TTC549 (cell line): ENCODE data around the gene RPLP2.
A peak's percentile ranks its signal among the peaks of the same experiment; 100 is the strongest.

Experiments
- FAIRE-seq: peaks from 2 replicates; lab custom pipeline; 2012; peaks lifted over from hg19 to GRCh38; lab: Jason Lieb, UNC

Gene RPLP2

DNA sequence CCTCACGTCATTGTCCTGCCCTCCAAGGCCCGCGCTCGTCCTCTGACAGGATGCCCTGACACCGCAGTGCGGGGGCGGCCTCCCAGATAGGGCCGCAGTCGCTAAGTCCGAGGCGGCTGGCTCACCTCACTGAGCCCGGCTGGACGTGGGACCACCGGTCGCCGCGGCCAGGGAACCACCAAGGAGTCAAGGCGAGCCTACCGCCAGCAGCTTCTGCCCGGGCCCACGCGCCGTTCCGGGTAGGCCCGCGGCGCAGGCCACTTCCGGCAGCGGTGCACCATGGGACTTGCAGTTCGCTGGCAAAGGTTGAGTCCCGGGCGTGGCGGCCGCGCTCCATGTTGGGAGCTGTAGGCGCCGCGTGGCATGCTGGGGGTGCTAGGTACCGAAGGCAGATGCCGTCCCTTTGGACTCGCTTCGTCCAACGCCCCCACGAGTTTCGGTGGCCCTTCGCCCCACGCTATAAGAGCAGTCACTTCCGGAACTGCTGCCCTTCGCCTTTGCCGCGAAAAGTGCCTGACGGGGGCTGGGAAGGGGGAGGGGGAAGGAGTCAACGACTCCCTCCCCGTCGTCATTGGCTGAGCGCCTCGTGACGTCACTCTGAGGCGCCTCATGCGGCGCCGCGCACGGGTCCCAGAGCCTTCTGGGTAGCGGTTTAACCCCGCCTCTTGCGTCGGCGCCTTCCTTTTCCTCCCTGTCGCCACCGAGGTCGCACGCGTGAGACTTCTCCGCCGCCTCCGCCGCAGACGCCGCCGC, at the start of gene RPLP2:
TSS of gene RPLP2 (plus strand) at position 681 of the 753 bp plus-strand sequence. CDS start 268 bp downstream, outside the sequence.
- FAIRE-seq: peak; percentile 40

GRCh38 chr11:760236-760635, 49.5 kb upstream of the RPLP2 start:
- FAIRE-seq: no peak

DNA sequence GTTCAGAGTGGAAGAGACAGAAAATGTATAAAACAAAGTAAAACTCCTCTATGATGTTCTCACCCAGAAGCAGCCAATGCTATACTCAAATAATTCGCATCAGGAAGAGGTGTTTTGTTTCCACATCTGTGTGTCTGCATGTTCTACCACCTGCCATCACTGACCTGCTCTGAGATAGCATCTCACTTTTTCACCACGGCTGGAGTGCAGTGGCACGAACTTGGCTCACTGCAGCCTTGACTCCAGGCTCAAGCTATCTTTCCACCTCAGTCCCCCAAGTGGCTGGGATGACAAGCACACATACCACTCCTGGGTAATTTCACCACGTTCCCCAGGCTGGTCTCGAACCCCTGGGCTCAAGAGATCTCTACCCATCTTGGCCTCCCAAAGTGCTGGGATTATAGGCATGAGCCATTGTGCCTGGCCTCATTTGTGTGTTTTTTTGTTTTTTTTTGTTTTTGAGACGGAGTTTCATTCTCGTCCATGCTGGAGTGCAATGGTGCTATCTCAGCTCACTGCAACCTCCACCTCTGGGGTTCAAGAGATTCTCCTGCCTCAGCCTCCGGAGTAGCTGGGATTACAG, 48.1 kb upstream of the RPLP2 start:
- no peak for FAIRE-seq

- FAIRE-seq: no peak
Observed at GRCh38 chr11:762421-763072, 47.2 kb upstream of the RPLP2 start.

DNA sequence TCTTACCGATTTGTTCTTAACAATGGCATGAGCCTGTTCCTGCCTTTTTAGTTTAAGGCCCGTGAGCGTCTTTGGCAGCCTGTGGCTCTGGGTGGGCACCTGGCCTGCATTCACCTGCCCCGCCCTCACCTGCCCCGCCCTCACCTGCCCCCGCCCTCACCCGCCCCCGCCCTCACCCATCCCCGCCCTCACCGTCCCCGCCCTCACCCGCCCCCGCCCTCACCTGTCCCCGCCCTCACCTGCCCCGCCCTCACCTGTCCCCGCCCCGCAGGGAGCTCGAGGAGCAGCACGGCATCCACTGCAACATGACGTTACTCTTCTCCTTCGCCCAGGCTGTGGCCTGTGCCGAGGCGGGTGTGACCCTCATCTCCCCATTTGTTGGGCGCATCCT, 46.7 kb upstream of the RPLP2 start:
- no peak for FAIRE-seq

- FAIRE-seq: no peak
Observed at GRCh38 chr11:763549-764321, 46.0 kb upstream of the RPLP2 start.

- FAIRE-seq: no peak
Observed at GRCh38 chr11:764322-765024, 45.3 kb upstream of the RPLP2 start.

DNA sequence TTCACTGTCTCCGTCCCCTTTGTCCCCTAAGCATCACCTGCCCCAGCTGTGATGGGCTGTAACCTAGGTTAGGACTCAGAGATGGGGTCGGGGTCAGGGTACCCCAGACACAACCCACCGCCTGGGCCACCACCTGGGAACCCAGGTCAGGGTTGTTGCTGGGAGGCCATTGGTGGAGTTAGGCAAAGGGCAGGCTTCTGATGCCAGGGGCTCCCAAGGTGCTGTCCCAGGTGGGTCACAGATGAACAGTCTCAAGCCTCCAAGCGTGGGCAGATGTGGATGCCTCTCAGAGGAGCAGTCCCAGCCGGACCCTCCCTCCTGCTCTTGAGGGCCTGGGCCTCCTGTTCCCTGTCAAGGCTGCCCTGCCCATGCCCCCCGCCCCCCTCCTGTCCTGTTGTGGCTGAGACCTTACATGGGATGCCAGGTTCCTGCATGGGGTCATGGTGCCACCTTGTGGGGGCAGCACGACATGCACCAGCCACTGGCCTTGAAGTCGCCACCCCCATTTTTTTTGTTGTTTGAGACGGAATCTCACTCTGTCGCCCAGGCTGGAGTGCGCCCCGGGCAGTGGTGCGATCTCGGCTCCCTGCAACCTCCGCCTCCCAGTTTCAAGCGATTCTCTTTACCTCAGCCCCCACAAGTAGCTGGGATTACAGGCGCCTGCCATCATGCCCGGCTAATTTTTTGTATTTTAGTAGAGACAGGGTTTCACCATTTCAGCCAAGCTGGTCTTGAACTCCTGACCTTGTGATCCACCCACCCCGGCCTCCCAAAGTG, 44.6 kb upstream of the RPLP2 start:
- FAIRE-seq: no peak

DNA sequence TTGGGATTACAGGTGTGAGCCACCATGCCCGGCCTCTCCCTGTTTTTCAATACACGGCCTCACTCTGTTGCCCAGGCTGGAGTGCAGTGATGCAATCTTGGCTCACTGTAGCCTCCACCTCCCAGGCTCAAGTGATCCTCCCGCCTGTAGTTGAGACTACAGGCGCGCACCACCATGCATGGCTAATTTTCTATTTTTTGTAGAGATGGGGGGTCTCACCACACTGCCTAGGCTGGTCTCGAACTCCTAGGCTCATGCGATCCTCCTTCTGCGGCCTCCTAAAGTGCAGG, 44.0 kb upstream of the RPLP2 start:
- FAIRE-seq: no peak

GRCh38 chr11:766106-766935, 43.4 kb upstream of the RPLP2 start:
- no peak for FAIRE-seq

DNA sequence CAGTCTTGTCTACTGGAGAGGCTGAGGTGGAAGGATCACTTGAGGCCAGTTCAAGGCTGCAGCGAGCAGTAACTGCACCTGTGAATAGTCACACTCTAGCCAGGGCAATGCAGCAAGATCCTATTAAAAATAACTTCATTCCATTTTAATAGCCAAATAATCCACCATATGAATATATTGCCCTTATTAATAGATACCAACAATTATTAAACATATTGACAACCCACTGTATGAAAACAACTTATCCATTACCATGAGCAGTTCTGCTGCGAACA, 42.9 kb upstream of the RPLP2 start:
- no peak for FAIRE-seq

- no peak for FAIRE-seq
Observed at GRCh38 chr11:767238-767637, 42.5 kb upstream of the RPLP2 start.

- FAIRE-seq: no peak
Observed at GRCh38 chr11:769887-770641, 39.7 kb upstream of the RPLP2 start.

- FAIRE-seq: no peak
Observed at GRCh38 chr11:770642-771616, 38.8 kb upstream of the RPLP2 start.

DNA sequence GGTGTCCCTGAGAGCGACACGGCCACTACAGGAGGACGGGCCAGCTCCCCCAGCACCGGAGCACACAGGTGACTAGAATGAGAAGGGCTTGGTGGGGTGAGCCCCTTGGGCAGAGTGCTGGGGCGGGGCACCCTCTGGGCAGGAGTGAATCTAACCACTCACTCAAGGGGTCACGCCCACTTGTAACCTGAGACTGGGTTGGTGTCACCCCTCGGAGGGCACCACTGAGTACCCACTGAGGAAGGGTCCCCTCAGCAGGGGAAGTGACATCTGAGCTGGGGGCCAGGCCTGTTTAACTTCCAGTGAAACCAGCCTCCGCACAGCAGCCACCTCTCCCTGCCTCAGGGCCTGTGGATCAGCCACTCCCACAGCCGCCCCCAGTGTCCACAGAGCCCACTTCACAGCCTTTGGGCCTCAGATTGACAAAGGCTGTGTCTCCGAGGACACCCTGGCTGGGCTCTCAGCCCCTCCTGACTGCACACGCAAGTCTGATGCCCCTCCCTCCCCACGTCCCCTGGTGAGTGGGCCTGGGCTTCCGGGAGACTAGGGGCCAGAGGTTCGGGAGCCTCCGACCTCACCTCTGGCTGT, 38.1 kb upstream of the RPLP2 start:
- FAIRE-seq: no peak

GRCh38 chr11:772429-773390, 37.1 kb upstream of the RPLP2 start:
- FAIRE-seq: no peak

DNA sequence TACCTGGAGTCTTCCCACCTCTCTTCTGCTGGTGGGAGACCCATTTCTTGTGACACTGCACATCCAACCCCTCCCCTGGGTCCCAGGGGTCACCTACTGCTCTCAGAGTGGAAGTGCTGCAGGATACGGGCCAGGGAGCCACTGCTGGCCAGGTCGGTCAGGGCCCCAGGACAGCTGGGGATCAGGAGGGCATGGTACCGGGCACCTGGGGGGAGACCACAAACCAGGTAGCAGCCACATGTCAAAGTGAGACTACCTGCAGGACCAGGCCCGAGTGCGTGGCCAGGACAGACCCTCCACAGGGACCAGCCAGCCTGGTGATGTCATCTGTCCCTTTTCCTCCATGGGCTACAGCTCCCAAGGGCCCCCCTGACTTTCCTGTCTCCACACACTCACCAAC, 36.3 kb upstream of the RPLP2 start:
- FAIRE-seq: no peak
